HPDE6-E6E7 (cell line): ENCODE results near the gene NT5DC1.
A peak's percentile ranks its signal among the peaks of the same experiment; 100 is the strongest.

Experiments
- DNase-seq: peaks from one replicate; pipeline ENCODE4 v3.0.0; 2011; ENCODE audit warnings: missing footprints; ENCODE audit errors: extremely low spot score

NT5DC1 gene

DNA sequence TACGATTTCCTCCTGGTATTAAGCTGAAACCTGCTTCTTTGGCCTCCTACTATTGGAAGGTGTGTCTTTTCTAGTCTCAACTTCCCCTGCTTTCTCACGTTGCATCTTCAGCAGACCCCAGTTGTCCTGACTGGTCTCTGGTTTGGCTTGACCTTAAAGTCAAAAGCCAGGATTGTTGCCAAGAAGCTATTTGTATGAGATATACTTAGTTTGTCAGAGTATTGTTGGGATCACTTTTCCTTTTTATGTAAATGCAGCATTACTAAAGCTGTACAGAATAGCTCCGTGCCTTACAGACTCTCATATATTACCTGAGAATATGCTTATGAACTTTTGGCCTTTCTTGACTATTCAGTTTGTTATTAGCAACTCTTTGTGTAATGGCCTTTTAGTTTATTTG is 92.1 kb downstream of the NT5DC1 start:
- DNase-seq, result no peak

DNA sequence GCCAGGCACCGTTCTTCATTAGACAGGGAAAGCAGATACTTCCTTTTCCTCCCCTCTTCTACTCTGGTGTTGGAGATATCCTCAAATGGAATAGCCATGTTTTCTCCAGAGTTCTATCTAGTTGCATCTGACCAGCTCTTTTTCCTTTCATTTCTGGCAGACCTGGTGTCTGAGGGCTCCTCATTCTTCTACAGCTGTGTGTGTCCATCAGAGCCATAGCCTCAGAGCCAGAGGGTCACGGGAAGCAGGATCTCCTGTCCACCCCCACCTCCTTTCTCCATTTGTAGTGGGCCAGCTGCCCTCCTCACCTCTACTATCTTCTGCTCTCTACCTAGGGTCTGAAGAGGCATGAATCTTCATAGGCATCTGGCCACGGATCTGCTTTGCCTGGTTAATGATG is 96.2 kb downstream of the NT5DC1 start:
- DNase-seq, result no peak

DNA sequence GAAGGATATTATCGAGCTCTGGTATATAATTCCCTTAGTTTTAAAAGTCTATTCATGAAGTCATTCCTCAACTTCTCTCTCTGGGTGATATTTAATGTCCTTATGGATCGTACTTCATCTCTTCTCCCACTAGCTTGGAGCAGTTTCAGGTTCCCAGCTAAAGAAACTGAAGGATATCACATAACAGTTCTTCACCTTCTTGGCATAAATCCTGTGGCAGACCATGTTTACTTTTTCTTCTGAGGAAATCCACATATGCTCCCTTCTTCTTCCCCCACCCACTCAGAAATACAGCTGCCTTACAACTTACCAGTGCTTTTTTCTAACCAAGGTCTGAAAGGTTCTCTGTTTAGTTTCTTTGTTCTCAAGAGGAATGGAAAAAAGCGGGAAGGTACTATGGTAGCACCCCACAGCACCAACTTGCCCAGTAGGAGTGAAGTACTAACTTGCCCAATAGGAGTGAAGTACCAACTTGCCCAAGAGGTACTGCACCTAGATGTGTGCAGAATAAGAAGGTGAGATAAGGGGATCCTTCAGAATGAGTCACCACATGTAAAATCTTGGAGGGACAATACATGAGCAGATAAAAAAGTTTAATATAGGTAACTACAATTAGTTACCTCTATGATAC is 100.1 kb downstream of the NT5DC1 start:
- no peak for DNase-seq

DNA sequence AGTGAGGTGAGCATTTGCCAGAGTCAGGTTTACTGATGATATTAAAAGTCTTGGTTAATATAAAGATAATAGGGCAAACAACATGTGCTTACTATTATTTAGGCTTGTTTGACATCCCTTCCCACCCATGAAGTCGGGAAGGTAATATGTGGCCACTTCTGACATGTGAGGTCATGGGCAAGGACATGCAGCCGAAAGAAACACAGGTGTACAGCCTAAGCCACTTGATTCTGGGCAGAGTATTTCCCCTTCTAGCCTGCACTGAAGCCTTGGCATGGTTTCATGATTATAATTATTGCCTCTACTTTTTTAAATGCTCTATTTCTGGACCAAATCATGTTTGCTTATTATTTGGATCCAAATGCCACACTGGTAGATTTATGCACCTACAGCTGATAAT is 100.9 kb downstream of the NT5DC1 start:
- no peak for DNase-seq

DNA sequence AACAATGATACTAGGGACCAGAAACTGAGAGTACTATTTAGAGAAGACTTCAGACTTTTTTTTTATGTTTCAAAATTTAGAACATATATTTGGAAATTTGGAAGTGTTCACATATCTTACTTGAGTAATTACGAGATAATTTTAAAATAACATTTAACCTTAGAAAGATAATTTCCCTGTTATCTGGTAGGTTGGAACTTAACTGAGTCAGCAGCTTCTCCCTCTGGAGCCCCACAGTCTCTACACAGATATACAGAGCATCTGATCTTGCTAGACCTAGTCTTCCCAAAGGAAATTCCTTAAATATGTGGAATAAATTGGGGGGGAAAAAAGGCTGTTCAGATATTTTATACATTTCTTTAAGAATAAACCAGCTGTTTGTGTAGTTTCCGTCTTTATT is 104.6 kb downstream of the NT5DC1 start:
- DNase-seq, result no peak

DNA sequence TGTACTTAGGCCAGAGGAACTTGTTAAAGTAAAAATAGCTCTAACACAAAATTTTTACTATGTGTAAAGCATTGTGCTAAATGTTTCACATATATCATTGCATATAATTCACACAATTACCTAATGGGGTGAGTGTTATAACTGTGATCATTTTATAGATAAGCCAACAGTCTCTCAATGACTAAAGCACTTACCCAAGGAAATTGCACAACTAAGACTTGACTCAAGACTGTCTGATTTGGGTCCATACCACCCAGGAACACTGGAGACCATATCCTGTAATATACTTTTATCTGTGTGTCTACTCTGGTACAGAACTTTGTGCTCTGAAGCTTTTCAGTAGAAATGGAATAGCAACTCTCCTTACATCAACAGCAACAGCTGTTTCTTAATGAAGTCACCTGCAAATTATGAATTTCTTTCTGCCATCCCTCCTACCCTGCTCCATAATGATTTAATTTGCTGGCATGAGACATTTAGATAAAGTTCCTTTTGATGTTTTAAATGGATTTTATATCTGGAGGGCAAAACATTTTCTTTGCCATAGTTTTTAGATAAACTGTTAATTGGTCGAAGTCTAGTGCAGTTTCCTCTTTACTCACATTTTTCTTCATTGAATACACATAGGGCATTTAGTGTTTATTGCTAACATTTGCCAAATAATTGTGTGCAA is 105.7 kb downstream of the NT5DC1 start:
- DNase-seq, result no peak

DNA sequence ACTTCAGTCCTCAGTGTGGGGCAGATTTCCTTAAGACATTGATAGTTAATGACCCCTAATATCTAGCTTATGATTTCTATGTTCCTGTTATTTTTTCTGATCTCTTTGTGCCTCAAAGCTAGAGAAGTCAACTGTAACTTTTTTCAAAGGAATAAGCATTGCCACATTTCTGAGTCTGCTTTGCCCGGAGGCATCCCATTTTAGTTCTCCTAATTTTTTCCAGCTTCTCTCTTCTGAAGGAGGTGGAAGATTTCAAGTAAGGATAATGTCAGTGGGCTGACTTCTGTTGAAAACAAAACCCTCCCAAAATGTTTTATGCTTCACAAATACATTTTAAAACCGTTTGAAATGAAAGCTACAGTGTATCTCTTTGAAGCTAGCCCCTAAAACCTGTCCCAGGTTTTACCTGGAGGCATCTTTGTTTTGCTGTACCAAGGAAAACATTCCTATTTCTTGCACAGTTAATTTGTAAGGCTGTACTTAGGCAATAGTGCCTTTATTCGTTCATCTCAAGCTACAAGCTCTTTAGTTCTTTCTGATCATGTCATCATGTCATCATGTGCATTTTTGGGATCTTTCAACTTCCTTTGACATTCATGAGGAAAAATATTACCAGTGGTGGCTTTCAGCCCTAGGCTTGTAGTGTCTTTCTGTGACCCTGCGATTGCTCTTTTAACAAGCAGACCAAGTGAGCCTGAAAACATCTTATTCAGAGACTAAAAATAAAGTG is 107.6 kb downstream of the NT5DC1 start:
- no peak for DNase-seq

DNA sequence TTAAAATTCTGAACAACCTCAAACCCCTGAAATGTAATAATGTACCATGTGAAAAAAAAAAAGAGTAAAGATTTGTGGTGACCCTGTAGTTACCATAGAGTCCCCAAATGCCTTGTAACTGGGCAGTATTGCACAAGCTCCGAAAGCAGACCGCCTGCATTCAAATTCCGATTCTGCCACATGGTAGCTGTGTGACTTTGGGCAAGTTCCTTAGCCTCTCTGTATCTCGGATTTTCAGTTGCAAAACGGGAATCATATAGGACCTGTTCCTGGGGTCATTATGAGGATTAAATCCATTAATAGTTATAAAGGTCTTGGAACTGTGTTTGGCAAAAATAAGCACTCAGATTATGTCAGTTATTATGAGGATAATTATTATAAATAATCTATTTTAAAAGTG is 109.7 kb downstream of the NT5DC1 start:
- DNase-seq, result no peak

DNA sequence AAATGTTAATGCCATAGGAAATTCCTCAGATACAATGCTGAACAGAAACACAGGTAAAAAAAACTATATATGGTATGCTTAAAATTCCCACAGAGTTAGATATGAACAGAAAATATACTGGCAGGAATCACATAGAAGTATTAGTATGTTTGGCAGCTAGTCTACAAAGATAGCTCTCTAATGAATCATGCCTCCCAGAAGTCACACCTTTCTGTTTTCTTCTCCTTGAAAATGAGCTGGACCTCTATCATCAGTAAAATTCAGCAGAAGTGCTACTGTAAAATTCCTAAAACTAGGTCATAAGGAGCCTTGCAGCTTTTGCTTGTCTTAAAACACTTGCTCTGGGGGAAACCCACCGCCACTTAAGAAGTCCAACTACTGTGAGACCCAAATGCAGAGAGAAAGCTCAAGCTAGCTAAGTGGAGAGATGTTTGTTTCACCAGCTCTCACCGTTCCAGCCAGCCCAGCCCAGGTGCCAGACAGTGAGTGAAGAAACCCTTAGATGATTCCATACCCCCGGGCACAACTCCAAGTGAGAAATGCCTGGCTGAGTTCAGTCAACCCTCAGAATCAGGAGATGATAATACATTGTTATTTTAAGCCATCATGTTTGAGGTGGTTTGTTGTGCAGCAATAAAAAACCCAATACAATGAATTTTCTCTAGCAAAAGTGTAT is 110.2 kb downstream of the NT5DC1 start:
- peak; percentile 55 for DNase-seq

DNA sequence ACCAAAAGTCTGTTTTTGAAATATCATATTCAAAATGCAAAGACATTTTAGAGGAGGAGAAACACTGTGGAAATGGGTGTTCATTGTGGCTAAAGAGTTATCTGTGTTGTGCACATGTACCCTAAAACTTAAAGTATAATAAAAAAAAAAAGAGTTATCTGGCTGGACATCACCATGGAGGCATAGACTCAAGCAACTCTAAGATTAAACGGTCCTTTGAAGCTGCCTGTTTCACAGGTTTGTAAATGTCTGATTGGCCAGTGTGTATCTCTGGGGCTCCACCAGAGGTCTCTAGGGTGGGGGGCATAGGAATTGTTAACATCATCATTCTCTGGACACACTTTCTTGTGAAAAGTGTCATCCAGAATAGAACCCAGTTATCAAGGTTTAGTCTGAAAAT is 114.0 kb downstream of the NT5DC1 start:
- no peak for DNase-seq

DNA sequence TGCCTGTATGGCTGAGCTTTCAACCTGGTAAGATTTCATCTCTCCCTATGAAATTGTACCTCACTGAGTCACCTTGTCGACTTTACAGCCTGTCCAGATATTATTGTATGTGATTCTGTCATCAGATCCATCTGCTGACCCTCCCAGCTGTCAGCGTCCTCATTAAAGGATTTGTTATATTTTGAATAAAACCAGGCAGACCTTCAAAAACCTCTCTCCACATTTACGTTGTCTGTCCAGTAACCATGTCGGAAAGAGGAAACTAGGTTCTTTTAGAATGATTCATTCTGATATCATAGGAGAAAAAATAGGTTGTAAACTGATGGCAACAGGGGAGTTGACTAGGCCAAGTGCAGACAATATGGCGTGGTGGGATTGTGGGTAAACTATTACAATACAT is 114.8 kb downstream of the NT5DC1 start:
- DNase-seq, result no peak

DNA sequence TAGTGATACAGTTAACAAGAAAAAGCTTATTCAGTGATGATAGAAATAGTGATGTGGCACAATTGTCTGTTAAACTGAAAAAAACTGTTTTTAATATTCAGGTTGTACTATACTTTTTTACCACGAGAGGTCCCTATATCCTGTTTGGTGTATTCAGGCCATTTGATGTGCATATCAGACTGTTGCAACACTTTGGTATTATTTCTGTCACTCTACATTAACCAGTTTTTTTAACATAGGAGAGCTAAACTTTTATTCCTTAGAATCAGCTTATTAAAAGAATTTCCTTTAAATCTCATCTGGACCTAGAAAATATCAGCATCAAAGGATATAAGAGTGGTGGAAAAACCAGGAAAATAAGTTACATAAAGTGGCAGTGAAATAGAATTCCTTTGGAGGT is 116.4 kb downstream of the NT5DC1 start:
- DNase-seq, result no peak

DNA sequence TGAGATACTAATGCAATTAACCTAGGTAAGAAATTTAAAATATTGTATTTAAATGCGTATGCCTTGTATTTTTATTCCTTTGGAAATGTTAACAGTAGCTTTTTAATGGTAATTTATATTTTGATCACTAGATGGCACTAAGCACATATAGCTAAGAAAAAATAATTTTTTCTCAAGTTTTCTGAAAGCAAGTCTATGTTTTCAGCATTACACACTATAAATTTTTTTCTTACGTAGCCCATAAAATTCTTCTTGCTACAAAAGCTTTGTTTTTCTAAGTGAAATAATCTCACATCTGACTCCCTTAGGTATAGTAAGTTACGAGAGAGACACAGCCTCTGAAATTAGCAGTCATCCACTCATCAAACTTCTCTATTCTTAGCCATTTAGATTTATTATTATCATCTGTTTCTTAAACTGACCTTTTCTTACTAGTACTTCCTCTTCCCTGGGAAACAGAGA is 117.5 kb downstream of the NT5DC1 start:
- DNase-seq, result no peak

DNA sequence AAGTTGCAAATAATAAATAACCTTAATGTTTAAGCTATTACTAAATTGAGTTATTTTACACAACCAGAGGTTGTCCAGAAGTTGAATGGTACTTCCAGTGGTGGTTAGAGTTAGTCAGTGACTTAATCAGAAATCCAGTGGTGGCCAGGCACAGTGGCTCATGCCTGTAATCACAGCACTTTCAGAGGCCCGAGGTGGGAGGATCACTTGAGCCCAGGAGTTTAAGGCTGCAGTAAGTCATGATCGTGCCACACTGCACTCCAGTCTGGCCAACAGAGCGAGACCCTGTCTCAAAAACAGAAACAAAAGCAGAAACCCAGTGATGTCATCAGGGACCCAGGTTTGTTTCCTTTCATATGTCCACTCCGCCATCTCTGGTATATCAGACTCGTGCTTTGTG is 118.2 kb downstream of the NT5DC1 start:
- no peak for DNase-seq

DNA sequence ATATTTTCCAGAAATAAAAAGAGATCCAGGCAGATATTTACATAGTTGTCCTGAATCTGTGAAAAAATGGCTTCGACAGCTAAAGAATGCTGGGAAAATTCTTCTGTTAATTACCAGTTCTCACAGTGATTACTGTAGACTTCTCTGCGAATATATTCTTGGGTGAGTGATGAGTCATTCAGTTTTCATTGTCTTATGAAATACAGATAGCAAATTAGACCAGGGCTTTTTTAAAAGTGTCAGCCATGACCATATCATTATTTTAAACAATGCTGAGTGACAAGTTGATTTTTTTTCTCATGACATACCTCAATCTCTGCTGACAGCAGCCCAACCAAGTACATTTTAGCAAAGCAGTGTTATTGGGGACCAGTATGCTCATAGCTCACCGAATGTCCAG is 120.4 kb downstream of the NT5DC1 start:
- DNase-seq, result no peak

DNA sequence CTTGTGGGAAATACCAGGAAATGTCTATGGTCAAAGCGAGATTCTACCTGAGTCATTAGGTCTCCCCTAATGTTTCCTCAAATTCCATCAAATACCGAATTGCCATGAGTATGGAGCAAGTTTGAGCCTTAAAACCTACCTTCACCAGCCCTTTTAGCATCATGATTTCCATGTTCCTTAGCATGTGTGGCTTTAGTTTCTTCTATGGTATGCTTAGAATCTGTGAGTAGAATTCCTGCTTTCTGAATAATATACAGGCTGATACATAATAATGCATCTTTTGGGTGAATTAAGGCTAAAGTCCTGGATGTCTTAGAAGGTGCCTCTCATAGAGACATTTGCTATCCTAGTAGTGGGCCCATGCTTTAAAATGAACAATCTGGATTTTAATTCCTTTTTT is 121.3 kb downstream of the NT5DC1 start:
- DNase-seq, result no peak

DNA sequence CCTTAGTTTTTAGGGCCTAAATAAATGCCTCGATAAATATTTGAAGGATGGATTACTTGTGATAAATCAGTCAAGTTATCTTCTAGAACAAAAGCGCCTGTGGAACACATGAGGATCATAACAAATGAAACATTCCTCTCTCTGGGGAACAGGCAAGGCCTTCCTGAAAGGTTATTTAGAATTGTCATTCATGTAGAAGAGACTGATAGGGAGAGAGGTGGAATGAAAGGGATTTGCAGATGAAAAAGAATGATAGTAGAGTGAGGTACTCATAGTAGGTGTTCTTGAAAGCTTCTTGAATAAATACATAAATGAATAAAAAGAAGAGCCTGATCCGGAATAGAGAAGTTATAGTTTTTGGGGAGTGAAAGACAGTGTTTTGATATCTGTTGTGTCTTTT is 122.7 kb downstream of the NT5DC1 start:
- no peak for DNase-seq

DNA sequence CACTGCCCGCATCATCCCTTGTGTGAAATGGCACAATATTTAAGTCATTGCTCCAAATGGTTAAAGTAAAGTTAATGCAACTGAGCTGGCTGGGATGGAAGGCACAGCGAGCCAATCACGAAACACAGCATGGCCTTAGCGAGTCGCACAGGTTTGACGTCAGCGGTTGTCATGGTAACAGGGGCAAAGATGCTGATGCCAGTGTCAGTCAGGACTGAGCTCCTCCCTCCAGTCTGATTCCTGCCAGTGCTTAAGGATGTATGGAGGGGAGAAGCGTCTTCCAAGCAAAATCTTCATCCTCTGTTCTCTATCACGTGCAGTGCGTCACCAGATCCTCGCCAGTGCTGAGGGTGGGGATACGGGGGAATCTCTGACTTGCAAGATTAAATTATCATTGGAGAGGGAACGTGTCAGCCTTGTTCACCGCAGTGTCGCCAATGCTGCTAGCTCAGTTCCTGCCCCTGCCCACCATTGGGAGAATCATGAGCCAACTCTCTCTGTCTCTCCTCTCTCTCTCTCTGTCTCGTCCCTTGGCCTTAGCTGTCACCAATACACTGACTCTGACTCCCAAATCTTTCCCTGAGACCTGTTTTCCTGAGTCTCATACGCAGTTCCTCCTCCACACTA is 128.7 kb downstream of the NT5DC1 start:
- no peak for DNase-seq

DNA sequence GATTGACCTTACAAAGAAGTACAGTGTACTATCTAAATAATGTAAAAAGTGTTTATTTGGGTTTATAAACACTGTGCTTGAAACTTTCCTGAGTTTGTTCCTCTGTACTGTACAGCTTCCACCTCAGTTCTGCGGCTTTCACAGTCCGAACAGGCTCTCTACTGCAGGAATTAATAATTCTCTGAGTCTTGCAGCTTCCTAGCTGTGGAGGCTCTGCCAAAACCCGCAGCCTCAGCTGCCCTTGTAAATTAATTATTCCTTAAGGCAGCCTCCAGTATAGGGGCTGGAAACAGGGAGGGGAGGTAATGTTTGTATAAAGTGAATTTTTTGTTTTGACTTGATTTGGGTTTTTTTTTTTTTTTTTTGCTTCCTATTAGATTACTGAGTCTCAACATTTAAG is 134.0 kb downstream of the NT5DC1 start:
- DNase-seq, result no peak

DNA sequence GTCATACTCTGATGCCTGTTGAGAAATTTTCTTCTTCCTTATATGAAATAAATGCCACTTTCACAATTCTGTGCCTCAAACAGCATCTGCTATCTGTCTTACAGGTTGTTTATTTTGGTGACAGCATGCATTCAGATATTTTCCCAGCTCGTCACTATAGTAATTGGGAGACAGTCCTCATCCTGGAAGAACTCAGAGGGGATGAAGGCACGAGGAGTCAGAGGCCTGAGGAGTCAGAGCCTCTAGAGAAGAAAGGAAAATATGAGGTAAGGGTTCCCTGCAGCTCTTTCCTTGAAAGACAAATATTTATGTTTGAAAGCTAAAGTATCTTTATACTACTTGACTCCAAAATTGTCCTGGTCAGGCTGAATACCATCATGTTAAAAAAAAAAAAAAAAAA is 137.4 kb downstream of the NT5DC1 start:
- DNase-seq, result no peak

DNA sequence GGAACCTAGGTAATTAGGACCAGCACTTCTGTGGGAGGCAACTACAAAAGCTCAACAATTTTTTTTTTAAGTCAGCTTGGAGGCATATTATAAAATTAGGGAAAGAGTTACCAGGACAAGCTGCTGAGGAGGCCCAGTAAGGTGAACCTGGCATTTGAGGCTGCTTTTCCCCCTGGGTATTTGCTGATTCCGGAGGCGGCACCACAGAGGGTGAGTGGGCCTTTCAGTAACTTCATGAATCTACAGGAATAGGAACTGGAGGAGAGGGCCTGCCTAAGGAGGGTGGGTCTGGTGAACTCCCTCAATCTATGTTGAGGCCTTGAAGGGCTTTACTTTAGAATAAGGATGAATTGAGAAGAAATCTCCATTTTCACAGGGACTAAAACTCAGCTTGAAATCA is 138.6 kb downstream of the NT5DC1 start:
- no peak for DNase-seq

DNA sequence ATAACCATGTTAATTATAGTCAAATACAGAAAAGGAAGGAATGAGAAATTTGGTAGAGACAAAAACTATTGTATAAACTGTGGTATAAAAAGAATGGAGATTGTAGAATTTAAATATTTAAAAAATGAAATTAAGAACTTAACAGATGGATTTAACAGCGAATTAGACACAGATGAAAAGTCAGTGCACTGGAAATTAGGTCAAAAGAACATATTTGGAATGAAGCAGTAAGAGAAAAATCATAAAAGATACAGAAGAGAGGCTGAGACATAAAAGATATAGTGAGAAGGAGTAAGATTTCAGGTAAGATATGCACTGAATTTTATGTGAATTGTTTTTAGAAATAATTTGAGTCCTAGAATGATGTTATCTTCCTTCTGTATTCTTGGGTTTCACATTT is 139.2 kb downstream of the NT5DC1 start:
- DNase-seq, result no peak
